Right ventricle myocardium inferior (tissue), 1 donor: ENCODE data around the gene ADD3. TPM values are rescaled to one million over a fixed set of nuclear protein-coding genes. Genes with fewer than 3 reads are reported as not detected.
A peak's percentile ranks its signal among the peaks of the same experiment; 100 is the strongest.

Experiments used
- ATAC-seq: fragments of 200-7000 bp; cut with Tn5 transposase; one replicate; pipeline ENCODE4 v1.9.1; 2020; ENCODE audit warnings: mild to moderate bottlenecking, moderate library complexity
- DNase-seq: peaks from one replicate; pipeline ENCODE4 v3.0.0; 2021; ENCODE audit errors: missing footprints
- intact Hi-C: fragments of 100-400 bp; cut with DNase I; formaldehyde crosslinking; loops from one replicate; pipeline ENCODE4 v1.11.0; 2022
- total RNA-seq: library from RNA; stranded (reverse); fragmentation: NEBNext Ultra II Directional; extraction: Animal tissue kit (Norgen Biotek cat#: 25700); gene quantifications from one replicate; pipeline ENCODE4 v1.2.1, GENCODE V29; 2021
- donor health status: DM: no; HTN: yes; CAD: no; lungs with severe emphysema.

Gene ADD3
- total RNA-seq, 1 donor from 2014 or later = 121 TPM

DNA sequence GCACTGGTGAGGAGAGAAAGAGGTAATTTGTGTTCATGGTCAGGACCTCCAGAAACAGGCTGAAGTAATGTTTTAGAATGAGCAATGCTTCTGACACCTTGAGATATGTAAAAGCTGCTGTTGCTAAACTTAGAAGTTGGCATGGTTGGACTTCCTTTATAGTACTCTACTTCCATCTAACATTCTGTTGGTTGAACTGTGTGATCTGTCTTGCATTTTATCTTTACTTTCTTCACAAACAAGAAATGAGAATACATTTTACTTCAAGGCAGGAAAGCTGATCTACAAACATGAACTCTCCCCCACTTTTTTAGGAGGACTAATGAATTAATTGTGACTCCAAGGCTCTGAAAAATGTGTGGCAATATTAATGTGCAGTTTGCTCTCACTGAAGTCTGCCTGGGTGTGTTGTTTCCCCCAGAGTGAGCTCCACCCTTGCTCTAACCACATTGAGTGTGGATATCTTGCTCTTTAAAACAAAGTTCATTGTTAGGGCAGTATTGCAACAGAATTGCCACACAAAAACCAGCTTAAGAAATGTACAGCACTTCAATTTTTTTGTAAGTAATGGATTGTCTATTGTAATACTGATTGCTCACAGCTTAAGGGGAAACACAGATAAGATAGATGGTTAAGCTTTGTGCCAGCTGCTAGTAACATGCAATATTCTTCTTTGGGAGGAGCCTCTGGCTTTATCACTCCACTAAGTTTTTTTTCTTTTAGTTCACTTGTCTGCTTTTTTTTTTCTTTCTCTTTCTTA is 69.0 kb downstream of the ADD3 start:
- ATAC-seq (peak; percentile 91), DNase-seq (no peak)
- intact Hi-C loops = loop anchor here (2.0 to 5.0 kb wide), 2 partner anchors 41 to 70 kb away; partner anchors contain the start of gene ADD3

DNA sequence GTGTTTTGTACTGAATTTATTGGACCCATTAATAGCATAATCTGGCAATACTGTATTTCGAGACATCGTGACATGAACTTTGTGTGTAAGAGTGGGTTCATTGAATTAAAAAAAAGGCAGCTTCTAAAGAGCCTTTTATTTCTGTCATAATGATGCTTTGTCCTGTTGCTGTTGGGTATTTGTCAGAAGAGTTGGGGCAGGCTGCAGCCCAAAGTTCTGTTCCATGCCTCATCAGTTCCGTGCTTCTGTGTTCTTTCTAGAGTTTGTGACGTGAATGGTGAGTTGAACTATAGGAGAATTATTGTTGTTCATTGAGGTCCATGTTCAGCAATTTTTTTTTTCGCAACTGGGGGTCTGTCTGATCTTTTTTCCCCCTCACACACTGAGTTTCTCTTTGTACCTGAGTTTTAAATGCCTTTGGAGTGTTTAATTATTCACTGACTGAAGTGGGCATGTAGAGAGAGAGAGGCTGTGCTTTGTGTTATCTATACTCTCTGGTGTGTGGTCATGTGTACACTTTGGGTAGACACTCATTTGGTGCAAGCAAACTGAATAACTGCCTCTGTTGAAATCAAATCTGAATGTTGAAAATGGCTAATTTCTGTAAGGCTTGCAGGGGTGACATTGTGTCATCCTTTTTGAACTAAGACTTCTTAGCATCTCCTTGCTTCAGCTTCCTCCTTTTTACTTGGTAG is 69.8 kb downstream of the ADD3 start:
- DNase-seq = no peak
- no peak for ATAC-seq
- intact Hi-C loops = loop anchor here (2.0 to 5.0 kb wide), 2 partner anchors 40 to 71 kb away; partner anchors contain the start of gene ADD3

DNA sequence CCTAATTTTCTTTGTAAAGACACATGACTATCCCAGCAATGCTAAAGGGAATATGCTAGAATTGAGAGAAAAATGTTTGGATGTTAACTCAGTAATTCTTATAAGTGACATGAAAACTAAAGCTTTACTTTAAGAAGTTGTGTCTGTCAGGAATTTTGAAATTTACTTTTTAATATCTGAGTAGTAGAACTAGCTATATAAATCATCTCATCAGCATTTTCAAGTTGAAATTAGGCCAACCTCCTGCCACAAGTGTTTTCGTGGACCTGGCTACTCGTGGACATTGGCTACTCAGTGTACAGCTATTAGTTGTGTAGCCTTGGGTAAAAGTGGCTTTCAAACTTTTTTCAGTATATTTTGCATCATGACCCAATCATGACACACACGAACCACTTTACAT is 70.5 kb downstream of the ADD3 start:
- intact Hi-C loops = loop anchor here (5.0 kb wide), 1 partner anchor 39 kb away; no protein-coding TSS in a partner anchor
- ATAC-seq (no peak), DNase-seq (no peak)

DNA sequence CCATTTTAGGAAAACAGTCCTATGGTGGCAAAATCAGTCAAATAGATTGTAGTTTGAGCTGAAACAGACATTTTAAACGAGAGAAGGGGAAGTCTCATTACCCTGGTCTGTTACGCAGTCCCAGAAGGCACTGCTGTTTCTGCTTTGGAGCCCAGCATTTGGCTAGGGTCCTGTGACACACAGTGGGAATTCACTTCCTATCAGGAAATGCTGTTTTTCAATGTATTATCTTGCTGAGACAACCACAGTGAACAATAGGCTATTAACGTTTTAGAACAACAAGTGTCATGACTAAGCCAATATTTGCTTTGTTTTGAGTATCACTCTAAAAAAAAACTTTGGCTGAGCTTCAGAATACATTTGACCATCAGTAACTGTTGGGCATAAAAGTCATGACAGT is 74.1 kb downstream of the ADD3 start:
- intact Hi-C loops = no loop called here
- ATAC-seq = peak; percentile 64
- DNase-seq = peak; percentile 62

DNA sequence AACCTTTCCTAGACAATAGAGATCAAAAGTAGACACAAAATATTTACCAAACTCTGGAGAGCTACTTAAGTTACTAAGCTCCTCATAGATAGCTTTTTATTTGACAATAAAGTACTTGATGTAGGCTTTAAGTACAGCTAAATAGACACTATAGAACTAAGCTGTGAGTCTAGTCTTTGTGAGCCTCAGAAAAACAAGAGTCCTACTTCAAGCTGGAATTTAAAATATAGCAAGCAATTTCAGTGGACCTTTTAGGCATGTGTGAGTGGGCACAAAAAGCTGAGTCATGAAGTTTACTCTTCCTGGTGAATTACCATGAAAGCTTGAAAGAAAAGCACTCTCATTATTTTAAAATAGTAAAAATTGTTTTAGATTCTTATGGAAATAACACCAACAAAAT is 76.1 kb downstream of the ADD3 start:
- ATAC-seq (no peak), DNase-seq (no peak)
- intact Hi-C loops = no loop called here

DNA sequence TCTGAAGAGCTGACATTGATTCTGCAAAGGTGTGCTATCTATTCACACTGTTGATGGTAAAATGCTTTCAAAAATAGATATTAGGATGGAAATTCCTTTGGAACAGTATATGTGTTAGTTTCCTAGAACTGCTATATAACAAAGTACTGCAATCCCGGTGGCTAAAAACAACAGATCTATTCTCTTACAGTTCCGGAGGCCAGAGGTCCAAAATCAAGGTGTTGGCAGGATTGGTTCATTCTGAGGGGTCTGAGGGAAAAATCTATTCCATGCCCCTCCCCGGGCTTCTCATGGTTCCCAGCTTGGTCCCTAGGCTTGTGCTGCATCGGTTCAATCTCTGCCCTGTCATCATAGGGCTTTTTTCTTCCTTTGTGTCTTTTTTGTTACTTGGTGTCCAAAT is 79.9 kb downstream of the ADD3 start:
- DNase-seq = no peak
- no peak for ATAC-seq
- intact Hi-C loops = no loop called here

DNA sequence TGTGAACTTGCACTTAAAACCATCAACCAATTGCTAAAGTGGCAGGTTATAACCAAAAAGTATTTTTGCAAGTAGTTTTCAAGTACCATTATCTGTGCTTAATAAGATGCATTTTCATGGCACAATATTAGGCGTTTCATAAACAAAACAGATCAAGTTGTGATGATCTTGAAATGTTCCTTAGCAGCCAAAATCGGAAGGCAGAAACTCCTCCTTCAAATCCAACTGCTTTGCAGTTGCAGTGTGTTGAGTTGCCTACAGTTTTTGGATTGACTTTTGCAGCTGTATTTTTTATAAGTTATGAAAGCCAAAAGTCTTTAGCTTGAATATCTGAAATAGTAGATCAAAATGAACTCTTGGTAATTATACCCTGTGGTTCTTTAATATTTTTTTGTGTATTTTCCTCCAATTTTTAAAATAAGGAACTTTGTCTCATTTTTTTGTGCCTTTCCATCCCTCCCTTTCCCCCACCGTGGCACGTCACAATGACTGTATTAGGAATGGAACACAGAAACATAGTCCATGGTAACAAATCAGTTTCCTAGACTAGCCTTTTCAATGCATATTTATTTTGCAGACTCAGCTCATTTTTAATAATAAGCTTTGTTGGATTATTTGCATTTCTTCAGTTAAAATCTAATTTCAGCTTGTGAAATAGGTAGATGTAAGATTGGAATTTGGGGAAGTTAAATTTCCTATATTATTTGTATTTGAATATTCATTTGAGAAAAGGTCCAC is 80.8 kb downstream of the ADD3 start:
- no peak for DNase-seq
- intact Hi-C loops = no loop called here
- ATAC-seq = no peak

DNA sequence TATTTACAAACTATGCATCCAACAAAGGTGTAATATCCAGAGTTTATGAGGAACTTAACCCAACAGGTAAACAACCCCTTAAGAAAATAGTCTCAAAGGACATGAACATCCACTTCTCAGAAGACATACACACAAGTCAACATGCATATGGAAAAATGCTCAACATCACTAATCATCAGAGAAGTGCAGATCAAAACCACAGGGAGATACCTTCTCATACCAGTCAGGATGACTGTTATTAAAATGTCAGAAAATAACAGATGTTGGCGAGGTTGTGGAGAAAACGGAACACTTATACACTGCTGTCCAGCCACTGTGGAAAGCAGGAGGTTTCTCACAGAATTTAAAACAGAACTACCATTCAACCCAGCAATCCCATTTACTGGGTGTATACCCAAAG is 84.0 kb downstream of the ADD3 start:
- DNase-seq = no peak
- intact Hi-C loops = no loop called here
- ATAC-seq = no peak

DNA sequence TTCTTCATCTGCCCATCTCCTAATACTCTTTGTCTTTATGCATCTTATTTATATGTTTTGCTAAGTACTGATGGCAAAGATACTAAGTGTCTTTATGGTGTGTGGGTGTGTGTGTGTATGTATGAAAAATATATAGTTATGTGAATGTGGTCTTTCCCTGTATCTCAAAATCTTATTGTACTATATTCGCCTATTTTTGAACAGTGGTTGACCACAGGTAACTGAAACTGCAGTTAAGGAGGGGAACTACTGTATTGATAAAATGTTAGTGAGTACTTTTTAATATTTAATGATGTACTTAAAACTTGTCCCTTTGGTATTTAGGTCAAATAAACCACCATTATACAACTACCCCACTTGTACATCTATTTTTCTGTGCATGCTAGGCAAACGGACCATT is 85.9 kb downstream of the ADD3 start:
- ATAC-seq (no peak), DNase-seq (no peak)
- intact Hi-C loops = no loop called here

DNA sequence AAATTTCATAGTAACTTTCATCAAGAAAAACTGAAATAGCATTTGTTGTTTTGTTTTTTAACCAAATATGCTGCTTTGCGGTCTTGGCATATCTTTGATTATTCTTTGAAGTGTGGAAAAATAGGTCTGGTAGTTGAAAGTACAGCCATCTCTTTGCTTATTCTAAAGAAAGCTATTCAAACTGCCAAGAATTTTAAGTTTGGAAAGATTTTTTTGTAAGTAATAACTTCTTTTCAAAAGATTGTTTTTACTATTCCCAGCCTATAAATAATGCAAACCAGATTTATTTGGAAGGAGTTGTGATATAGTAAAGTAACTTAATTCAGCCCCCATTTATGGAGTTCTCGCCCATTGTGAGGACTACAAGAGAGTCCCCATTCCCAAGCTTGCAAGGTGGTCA is 87.0 kb downstream of the ADD3 start:
- intact Hi-C loops = no loop called here
- DNase-seq (no peak), ATAC-seq (no peak)

DNA sequence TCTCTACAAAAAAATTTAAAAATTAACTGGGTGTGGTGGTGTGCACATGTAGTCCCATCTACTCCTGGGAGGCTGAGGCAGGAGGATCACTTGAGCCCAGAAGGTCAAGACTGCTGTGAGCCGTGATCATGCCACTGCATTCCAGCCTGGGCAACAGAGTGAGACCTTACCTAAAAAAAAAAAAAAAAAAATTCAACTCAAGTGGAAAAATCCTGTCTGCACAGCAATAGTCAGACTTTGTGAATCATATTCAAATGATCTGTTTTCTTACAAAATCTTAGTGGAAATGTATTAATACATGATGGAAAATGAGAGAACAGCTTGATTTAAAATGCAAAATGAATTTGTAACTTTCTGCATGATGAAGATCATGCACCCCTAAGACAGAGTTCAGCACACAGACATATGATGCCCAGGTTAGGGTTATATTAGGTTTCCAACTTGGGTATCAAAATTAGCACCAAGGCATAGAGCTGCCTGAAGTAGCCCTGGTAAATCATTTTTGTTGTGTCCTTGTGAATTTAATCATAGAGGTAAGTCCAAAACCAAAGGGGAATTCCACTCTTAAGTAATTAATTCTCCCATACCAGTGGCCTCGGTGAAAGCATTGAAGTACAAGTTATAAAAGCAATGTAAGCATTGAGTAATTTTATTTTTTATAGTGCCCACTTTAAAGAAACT is 93.8 kb downstream of the ADD3 start:
- DNase-seq = no peak
- ATAC-seq = no peak
- intact Hi-C loops = no loop called here

DNA sequence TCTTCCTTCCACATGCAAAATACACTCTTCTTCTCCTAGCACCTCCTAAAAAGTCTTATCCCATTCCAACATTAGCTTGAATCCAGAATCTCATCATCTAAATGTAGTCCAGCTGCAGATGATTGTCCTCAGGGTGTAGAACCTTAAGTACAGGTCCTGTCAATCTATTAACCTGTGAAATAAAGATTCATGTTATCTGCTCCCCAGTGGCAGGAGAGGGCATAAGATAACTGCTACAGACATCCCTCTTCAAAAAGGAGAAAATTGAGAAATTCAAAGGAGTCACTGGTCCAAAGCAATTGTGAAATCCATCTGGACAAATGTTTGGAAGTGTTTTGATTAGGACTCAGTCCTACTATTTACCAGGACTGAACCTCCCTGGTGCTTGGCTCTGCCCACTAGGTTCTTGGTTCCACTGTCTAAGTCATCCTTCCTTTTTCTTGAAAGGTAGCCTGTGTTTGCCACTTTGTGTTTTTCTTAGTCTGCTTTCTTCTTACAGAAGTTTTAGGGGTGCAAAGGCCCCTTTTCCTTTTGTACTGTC is 96.2 kb downstream of the ADD3 start:
- DNase-seq = no peak
- ATAC-seq = peak; percentile 44
- intact Hi-C loops = no loop called here

DNA sequence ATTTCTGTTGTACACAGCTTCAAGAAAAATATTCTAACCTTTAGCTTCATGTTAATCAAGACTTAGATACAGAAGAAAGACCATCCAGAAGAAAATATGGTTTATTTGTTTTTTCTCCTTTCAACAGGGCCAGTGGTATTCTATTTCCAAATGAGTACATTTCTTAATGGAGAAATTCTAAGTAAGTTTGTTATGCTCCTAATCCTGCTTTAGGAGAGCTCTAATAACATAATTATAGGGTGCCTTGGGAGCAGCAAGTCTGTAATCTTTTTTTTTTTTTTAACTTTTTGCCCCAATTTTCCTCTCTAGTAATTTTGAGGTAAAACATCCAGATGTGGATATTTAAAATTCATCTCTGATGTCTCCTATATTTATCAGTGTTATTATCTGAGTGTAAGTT is 98.1 kb downstream of the ADD3 start:
- ATAC-seq (no peak), DNase-seq (no peak)
- intact Hi-C loops = no loop called here

DNA sequence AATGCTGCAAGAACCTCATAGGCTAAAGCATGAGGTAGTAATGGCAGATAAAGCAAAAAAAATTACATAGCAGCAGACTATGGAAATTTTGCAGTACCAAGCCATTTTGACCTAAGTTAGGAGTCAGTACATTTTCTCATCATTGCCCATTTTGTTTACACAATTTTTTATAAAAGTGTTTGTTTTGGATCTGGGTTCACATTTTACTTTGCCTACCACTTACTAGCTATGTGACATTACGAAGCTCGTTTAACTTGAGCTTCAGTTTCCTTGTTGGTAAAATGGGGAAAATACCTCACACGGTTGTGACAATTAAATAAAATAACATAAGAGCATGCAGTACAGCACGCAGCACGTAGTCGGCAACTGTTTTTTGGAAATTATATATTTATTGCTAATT is 99.6 kb downstream of the ADD3 start:
- ATAC-seq = no peak
- no peak for DNase-seq
- intact Hi-C loops = no loop called here

DNA sequence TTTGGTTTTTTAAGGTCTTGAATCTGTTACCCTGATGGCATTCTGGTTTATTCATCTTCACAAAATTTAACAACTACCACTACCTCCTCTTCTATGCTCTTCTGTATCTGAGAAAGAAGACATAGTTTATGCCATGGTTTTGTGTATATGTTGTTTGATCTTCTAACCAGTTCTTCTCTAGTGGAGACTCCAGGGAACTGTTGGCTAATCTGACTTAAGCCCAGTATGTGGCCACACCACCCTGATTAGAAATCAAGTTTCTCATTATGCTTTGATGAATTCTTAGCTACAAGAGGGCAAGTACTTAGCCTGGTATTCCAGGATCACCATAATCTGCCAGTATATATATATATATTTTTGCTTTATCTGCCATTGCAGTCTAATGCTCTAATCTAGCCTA is 100.1 kb downstream of the ADD3 start:
- intact Hi-C loops = no loop called here
- ATAC-seq (no peak), DNase-seq (no peak)

DNA sequence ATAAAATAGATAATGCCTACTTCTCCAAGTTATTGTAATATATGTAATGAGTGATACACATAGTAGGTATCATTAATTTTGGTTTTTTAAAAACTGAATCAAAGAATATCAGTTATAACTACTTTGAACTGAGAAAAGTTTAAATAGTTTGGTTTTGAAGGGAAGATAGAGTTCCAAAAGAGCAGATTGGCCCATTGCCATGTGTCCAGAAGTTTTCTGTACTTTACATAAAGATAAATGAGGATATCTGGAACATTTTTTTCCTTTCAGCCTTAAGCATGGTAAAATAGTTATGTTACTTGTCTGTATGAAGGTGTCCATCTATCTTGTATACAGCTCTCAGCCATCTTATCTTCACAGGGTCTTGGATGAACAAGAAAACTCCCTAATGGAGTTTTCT is 101.7 kb downstream of the ADD3 start:
- ATAC-seq (no peak), DNase-seq (no peak)
- intact Hi-C loops = no loop called here

DNA sequence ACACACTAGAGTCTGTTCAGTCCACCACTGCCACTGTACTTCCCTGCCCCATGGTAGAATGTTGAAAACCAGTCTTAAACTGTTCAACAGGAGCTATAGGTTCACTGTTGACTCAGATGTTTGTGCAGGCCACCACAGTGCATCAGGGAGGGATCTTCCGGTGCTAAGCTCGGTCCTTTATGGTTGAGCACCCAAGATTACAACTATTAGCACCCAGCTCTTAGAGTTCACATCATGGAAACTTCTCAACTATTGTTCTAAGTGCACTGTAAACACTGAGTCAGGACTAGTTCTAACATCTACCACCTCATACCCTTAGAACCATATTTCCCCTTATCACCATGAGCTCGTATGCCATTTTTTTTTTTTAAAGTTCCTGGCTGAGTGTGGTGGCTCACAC is 102.6 kb downstream of the ADD3 start:
- ATAC-seq (no peak), DNase-seq (no peak)
- intact Hi-C loops = no loop called here

DNA sequence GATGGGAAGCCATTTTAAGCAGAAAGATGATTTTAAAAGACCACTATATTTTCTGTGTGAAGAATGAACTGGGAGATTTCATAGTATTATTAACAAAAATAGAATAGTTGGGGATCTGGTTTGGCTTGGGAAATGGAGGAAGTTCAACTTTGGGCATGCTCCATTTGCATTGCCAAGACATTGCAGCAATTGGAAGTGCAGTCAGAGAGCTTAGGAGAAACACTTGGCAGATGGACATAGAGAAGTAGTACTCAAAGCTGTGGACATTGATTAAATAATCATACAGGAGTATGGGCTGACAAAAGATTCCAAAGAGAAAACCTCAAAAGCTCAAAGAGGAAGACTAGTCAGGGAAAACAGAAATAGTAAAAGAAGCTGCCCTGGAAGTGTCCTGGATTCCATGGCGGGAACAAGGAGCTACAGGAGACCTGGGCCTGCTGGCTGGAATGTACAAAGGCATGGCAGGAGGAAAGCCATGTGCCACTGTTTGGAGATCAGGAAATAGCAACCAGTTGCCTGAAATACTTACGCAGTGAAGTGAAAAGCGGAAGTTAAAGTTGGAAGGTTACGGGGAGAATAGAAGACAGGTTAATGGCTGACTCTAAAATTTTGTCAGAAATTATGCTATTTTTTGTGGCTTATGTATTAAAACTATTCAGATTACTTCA is 106.0 kb downstream of the ADD3 start:
- intact Hi-C loops = no loop called here
- DNase-seq (no peak), ATAC-seq (peak; percentile 56)
